Activated CD4-positive, alpha-beta T cell treated with anti-CD3 and anti-CD28 coated beads, Interleukin-2, amount 50 U/mL, for 48 hours (primary cell): ENCODE data around the gene TSHZ1.

Experiments used
- DNase-seq, 2 experiments: peaks; one replicate each; pipeline ENCODE4 v3.0.0-alpha.2; 2020

The TSHZ1 gene

GRCh38 chr18:75222407-75222806, 11.8 kb downstream of the TSHZ1 start:
- DNase-seq = no peak

- no peak for DNase-seq
Observed at GRCh38 chr18:75223687-75224347, 13.2 kb downstream of the TSHZ1 start.

- DNase-seq = no peak
Observed at GRCh38 chr18:75226286-75226955, 15.8 kb downstream of the TSHZ1 start.

- DNase-seq = no peak
Observed at GRCh38 chr18:75226956-75227316, 16.3 kb downstream of the TSHZ1 start.

- DNase-seq = no peak
Observed at GRCh38 chr18:75227535-75228296, 17.1 kb downstream of the TSHZ1 start.

- DNase-seq = no peak
Observed at GRCh38 chr18:75228967-75229366, 18.4 kb downstream of the TSHZ1 start.

- DNase-seq = no peak
Observed at GRCh38 chr18:75229437-75229836, 18.8 kb downstream of the TSHZ1 start.

GRCh38 chr18:75230163-75231052, 19.8 kb downstream of the TSHZ1 start:
- DNase-seq = no peak

GRCh38 chr18:75231053-75231406, 20.4 kb downstream of the TSHZ1 start:
- no peak for DNase-seq

GRCh38 chr18:75234901-75235300, 24.3 kb downstream of the TSHZ1 start:
- no peak for DNase-seq

- DNase-seq = no peak
Observed at GRCh38 chr18:75235896-75236295, 25.3 kb downstream of the TSHZ1 start.

- no peak for DNase-seq
Observed at GRCh38 chr18:75238100-75238499, 27.5 kb downstream of the TSHZ1 start.

GRCh38 chr18:75238786-75239185, 28.2 kb downstream of the TSHZ1 start:
- no peak for DNase-seq

GRCh38 chr18:75240433-75240832, 29.8 kb downstream of the TSHZ1 start:
- no peak for DNase-seq

- no peak for DNase-seq
Observed at GRCh38 chr18:75241705-75242104, 31.1 kb downstream of the TSHZ1 start.

GRCh38 chr18:75244351-75245313, 34.0 kb downstream of the TSHZ1 start:
- peak in 1 of 2 experiments; percentile 35 for DNase-seq

GRCh38 chr18:75246721-75247610, 36.4 kb downstream of the TSHZ1 start:
- DNase-seq = no peak

- DNase-seq = no peak
Observed at GRCh38 chr18:75247611-75248421, 37.2 kb downstream of the TSHZ1 start.

- no peak for DNase-seq
Observed at GRCh38 chr18:75248426-75249174, 38.0 kb downstream of the TSHZ1 start.
